Left cardiac atrium (tissue), 4 donors: ENCODE results near the gene WDR48. TPM values are rescaled to one million over a fixed set of nuclear protein-coding genes. Genes with fewer than 3 reads are reported as not detected.
"Not testable (repeated sequence)": the region's sequence is repeated elsewhere in the genome, so short reads cannot be mapped to it uniquely, and the experiment has no call there.

Source experiments
- ATAC-seq, 2 donors: fragments of 200-7000 bp; cut with Tn5 transposase; one replicate each; pipeline ENCODE4 v1.9.1; 2020; ENCODE audit warnings: mild to moderate bottlenecking in 2 of 2, moderate library complexity in 2 of 2
- DNase-seq: peaks from one replicate; pipeline ENCODE4 v3.0.0-alpha.2; 2020
- intact Hi-C, 2 donors: fragments of 100-400 bp; cut with DNase I; formaldehyde crosslinking; loops; one replicate each; pipeline versions ENCODE4 v1.14.1 to v1.15.1; 2022 to 2023
- total RNA-seq, 2 donors: library from RNA; stranded (reverse); fragmentation: NEBNext Ultra II Directional; extraction: Animal tissue kit (Norgen Biotek cat#: 25700); gene quantifications; one replicate each; pipeline ENCODE4 v1.2.1, GENCODE V29; 2021
- donor health status: DM: no; HTN: yes; CAD: no.
- donor health status: DM: no; HTN: yes; CAD: no; lungs with severe emphysema.
- donor health status: DM: yes; HTN: yes; CAD: no.
- donor health status: Dilated cardiomyopathy.

The WDR48 gene
- total RNA-seq, 2 donors from 2014 or later, result 21.4 to 26.7 TPM

- ATAC-seq, intact Hi-C loops, DNase-seq: not testable (repeated sequence)
Measured at GRCh38 chr3:39061228-39061627, 9.4 kb downstream of the WDR48 start.

DNA sequence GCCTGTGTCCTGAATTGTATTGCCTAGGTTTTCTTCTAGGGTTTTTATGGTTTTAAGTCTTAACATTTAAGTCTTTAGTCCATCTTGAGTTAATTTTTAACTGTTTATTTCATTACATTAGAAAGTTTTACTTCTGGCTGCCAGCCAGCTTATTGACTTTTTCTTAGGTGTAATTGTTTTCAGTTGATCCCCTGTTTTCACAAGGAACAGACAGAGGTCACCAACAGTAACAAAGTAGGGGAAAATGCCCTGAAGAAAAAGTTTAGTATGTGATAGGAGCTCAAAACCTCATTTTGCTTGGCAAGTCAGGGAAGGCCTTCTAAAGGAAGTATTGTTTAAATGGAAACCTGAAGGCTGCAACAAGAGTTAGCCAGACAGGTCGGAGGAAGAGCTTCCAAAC, 10.4 kb downstream of the WDR48 start:
- intact Hi-C loops, result no loop called here
- DNase-seq, result no peak
- ATAC-seq, result no peak

- DNase-seq (no peak), ATAC-seq (no peak)
- intact Hi-C loops, result no loop called here
Measured at GRCh38 chr3:39063143-39063542, 11.3 kb downstream of the WDR48 start.

DNA sequence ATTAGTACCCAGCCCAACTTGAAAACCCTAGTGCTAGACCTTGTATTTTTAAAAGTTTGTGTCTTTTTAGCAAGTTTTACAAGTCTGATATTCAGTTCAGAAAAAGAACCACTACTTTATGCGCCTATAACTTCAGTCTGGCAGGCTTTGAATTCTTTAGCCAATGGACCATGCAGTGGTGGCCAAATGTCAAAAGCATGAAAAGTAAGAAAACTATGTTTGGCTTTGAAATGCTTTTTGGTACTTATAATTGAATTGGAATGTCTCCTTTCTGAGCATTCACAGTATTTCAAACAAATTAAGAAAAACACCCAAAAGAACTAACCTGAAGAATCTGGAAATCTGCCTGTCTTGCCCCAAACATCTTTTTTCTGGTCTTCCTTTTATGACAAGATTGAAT, 12.8 kb downstream of the WDR48 start:
- intact Hi-C loops, result no loop called here
- DNase-seq (no peak), ATAC-seq (no peak)

DNA sequence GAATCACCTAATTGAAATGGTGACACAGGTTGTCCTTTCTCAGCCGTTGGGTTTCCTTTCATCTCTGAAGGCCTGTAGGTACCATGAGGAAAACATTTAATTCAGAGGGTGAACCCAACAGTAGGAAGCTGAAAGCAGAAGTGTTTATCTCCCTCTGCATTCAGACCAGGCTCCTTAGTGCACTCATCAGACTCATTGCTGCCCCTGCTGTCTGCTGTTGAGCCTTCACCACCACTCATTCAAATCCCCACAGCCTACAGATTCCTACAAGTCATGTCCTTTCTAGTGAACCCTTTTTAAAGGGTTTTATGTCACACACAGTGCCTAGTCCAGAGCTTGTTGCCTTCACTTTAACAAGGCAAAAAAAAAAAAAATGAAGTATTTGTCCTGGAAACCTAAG, 13.4 kb downstream of the WDR48 start:
- intact Hi-C loops, result no loop called here
- DNase-seq (no peak), ATAC-seq (peak in 1 of 2 donors; percentile 31)

DNA sequence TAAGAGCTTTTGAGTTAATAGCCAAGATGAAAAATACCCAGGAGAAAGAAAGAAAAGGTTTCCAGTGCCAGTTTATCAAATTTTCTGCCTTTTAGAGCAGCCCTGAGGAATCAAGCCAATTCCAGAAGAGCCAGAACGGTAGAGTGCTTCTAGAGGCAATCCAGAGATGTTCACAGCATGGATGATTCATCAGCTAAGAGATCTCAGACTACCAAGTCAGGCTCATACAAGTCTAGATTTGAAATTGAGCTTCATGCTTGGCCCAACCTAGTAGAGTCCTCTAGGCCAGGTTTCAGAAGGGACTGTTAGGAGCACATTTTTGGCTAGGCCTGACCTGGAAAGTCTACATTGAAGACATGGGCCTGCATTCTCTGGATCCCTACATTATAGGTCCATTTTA, 15.5 kb downstream of the WDR48 start:
- DNase-seq (no peak), ATAC-seq (no peak)
- intact Hi-C loops, result no loop called here

DNA sequence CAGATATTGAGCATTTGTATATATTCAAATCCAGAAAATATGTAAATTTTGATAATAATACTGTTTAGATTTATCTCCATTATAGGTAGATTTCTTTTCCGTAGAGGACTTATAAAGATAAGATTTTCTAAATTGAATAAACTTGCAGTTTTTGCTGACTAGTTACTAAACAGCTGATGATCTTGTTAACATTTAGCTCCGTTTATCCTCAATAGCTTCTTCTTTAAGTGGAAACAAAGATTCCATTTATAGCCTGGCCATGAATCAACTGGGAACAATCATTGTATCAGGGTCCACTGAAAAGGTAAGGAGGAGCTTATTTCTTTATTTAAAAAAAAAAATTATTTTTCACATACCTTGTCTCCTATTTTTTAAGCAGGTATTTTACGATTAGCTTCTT, 16.7 kb downstream of the WDR48 start:
- ATAC-seq (no peak), DNase-seq (no peak)
- intact Hi-C loops, result no loop called here

DNA sequence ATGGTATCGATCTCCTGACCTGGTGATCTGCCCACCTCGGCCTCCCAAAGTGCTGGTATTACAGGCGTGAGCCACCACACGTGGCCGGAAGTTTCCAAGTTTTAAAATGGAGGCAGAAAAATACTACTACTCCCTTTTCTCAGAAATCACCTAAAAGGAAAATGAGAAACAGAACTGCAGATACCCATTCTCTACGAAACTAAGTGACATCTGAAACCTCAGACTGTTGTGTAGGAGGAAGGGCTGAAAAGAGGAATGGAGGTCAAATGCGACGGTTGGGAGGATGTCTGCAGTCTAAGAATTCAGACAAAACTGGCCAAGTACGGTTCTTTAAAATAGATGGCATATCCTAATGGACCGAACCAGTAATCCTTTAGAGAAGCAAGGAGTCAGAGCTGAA, 24.1 kb downstream of the WDR48 start:
- DNase-seq (no peak), ATAC-seq (no peak)
- intact Hi-C loops, result no loop called here

GRCh38 chr3:39079530-39079929, 27.7 kb downstream of the WDR48 start:
- no peak for DNase-seq
- intact Hi-C loops, result no loop called here
- no peak for ATAC-seq

- DNase-seq, result no peak
- intact Hi-C loops, result no loop called here
- ATAC-seq, result no peak
Measured at GRCh38 chr3:39080026-39080425, 28.2 kb downstream of the WDR48 start.

DNA sequence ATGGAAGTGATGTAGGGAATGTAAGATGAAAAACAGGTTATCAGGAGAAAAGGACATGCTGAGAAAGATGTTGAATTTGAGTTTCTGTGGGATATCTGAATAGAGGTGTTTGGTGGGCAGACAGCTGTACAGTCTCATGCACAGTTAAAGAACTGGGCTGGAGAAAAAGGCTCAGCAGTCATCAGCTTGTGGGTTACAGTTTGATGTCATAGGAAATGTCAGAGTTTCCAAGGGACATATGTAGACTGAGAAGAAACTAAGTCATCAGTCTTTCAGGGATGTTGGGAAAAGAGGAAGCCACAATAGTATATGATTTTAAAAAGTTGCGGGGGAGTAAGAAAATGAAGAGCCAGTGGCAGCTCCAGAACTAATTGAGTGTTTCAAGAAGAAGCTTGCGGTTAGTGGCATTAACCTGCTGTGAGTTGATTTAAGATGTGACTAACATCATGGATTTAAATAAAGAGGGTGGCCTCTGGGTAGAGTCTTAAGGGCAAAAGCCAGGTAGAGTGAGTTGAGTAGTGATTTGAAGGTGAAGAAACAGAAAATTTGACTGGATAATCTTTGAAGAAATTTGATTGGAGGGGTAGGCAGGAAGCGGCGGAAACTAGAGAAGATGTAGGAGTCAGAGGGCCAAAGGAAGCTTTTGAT, 31.0 kb downstream of the WDR48 start:
- DNase-seq (no peak), ATAC-seq (no peak)
- intact Hi-C loops, result no loop called here

- intact Hi-C loops, result no loop called here
- no peak for ATAC-seq
- DNase-seq, result no peak
Measured at GRCh38 chr3:39086144-39086543, 34.3 kb downstream of the WDR48 start.

DNA sequence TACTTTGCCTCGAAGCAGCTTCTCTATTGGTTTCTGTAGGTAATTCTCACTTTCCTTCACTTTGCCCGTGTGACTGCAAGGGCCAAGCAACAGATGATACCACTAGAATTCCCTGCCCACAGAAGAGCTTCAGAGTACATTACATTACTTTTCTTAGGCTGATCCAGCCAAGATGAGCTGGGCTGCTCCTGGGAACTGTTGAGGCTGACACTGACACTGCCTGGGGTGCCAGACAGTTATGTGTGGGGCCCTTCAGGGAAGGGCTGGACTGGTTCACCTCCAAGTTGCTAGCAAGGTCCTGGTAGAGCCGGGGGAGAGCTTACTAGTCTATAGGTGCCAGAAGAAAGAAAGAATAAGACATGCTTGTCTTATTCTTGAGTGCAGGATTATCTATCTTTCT, 36.6 kb downstream of the WDR48 start:
- intact Hi-C loops, result no loop called here
- DNase-seq, result no peak
- no peak for ATAC-seq

DNA sequence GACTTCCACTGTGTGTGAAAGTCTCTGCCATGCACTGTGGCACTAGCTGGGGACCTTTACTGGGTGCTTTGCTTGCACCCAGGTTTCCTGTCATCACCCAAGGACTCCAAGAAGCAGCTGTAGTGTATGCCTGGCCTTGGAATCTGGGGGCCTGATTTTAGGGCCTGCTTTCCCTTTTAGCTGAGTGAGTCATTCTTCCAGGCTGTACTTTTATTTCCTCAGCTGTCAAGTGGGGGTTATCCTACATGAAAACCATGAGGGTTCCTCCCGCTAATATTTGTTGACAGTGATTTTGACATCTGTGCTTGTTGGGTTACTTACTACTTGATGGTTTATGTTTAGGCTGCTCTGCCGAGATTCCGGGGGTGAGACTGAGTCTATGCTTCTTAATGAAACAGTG, 37.1 kb downstream of the WDR48 start:
- intact Hi-C loops, result no loop called here
- DNase-seq (no peak), ATAC-seq (no peak)

- ATAC-seq (no peak), DNase-seq (no peak)
- intact Hi-C loops, result no loop called here
Measured at GRCh38 chr3:39090922-39091321, 39.1 kb downstream of the WDR48 start.

GRCh38 chr3:39094851-39095677, 43.2 kb downstream of the WDR48 start:
- ATAC-seq (no peak), DNase-seq (no peak)
- intact Hi-C loops, result no loop called here

- no peak for ATAC-seq
- intact Hi-C loops, result no loop called here
- no peak for DNase-seq
Measured at GRCh38 chr3:39095778-39096177, 44.0 kb downstream of the WDR48 start.

DNA sequence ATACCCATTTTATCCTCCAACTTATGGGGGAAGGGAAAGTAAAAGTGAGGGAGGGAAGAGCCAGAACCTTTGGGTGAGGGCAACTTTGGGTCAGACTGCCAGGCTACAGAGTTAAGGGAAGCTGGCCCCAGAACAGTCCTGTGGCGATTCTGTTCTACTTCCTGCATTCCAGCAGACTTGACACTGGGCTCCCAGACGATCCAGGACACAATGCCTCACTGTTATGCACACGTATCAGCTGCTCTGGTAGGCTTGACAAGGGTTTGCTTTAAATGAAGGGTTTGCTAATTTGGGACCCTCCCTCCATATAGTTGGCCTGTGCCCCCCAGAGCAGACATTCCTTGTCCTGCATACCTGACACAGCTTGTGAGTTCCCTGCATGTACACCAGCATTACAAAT, 45.0 kb downstream of the WDR48 start:
- intact Hi-C loops, result no loop called here
- peak; percentile 25 to 43 for ATAC-seq
- DNase-seq, result no peak

- ATAC-seq (no peak), DNase-seq (no peak)
- intact Hi-C loops, result no loop called here
Measured at GRCh38 chr3:39097716-39098472, 46.1 kb downstream of the WDR48 start.

DNA sequence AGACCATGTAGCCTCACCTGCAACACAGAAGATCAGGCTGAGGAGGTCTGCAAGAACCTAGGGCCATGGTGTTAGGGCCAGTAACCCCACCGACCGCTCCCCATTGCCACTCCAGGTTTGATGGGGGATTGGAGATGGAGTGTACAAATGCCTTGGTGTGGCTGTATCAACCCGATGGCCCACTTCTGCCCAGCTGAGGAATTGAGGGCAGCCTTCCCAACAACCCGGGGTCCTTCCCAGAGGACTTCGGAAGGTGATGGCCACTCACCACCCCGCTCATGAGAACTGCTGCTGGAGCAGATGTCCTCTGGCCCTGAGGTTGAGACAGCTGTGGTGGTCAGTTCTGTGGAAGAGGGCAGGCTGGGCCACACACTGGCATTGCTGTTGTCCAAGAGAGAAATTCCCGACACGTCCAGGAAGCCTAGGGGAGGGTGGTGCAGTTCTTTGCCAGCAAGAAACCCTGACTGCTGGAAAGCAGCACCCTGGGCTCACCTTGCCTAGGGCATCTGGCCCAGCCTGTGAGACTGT, 46.7 kb downstream of the WDR48 start:
- no peak for ATAC-seq
- DNase-seq, result no peak
- intact Hi-C loops, result no loop called here
